ENCODE data around the gene FBLN2. TPM values are rescaled to one million over a fixed set of nuclear protein-coding genes. Genes with fewer than 3 reads are reported as not detected.
A peak's percentile ranks its signal among the peaks of the same experiment; 100 is the strongest.

The FBLN2 gene
- total and polyA plus RNA-seq, 2 of the 13 experiments (the other 11 are each of a cell fraction or from before 2014, with no cell fraction given) = not detected

DNA sequence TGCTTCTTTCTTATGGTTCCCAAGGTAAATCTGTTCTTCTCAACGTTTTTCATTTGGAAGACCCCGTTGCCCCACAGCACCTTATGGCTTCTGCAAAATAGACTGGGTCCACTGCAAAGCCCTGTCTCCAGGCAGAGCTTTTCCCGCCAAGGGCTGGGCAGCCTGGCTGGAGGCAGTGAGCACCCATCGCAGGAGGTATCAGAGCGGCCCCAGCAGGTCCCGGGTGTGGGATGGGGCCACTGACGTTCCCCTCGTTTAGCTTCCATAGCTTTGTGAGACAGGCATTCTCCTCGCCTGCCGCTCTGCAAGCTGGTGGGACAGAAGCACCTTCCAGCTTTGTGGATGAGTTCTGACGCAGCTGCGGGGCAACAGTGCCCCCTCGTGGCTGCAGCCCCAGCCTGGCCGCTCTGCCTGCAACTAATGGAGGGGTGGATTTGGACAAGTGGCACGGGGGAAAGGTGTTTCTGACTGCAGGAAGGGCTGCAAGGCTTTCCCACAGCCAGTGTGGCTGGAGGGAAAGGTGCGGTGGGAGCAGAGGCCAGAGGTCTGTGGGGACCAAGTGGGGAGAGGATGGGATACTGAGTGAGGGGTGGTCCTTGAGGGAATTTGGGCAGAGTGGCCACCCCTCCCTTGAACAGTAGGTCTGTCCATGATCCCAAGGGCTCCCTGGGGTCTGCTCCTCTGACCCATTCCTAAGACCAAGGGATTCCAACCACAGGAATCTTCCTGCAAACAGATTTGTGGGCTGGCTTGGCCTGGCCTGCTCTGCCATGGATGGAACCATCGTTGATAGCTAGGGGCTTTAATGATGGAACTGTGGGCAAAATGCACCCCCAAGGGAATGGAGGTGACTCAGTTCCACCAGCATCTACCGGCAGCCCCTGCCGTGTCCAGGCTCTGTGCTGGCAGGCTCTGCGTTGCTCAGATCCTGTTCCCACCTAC is 99.4 kb downstream of the FBLN2 start (continued):
- TF ChIP-seq, protein P1, sequence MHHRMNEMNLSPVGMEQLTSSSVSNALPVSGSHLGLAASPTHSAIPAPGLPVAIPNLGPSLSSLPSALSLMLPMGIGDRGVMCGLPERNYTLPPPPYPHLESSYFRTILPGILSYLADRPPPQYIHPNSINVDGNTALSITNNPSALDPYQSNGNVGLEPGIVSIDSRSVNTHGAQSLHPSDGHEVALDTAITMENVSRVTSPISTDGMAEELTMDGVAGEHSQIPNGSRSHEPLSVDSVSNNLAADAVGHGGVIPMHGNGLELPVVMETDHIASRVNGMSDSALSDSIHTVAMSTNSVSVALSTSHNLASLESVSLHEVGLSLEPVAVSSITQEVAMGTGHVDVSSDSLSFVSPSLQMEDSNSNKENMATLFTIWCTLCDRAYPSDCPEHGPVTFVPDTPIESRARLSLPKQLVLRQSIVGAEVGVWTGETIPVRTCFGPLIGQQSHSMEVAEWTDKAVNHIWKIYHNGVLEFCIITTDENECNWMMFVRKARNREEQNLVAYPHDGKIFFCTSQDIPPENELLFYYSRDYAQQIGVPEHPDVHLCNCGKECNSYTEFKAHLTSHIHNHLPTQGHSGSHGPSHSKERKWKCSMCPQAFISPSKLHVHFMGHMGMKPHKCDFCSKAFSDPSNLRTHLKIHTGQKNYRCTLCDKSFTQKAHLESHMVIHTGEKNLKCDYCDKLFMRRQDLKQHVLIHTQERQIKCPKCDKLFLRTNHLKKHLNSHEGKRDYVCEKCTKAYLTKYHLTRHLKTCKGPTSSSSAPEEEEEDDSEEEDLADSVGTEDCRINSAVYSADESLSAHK (CRISPR knock-in tag; IDR thresholded peaks at IDR 0.05; ENCODE audit: borderline replicate concordance) = no peak
- TF ChIP-seq ZNF557 (CRISPR knock-in tag; IDR thresholded peaks at IDR 0.05) = no peak
- no peak for TF ChIP-seq TBX2 (CRISPR knock-in tag; IDR thresholded peaks at IDR 0.05; ENCODE audit: borderline replicate concordance)
- peak; percentile 77 for TF ChIP-seq XRCC5 (optimal IDR thresholded peaks at IDR 0.05; ENCODE audit: low read length)
- TF ChIP-seq GTF2F1 (IDR thresholded peaks at IDR 0.05; ENCODE audit: low read length) = no peak
- 0 out of 2 replicates have a peak, but pooled peaks have one; percentile 44 for TF ChIP-seq FOXK2 (IDR thresholded peaks at IDR 0.05)
- TF ChIP-seq ZNF761 (CRISPR knock-in tag; conservative IDR thresholded peaks at IDR 0.05) = no peak
- no peak for TF ChIP-seq ZNF891 (CRISPR knock-in tag; IDR thresholded peaks at IDR 0.05)
- no peak for TF ChIP-seq HHEX (CRISPR knock-in tag; IDR thresholded peaks at IDR 0.05)
- TF ChIP-seq ATAD3A (CRISPR knock-in tag; IDR thresholded peaks at IDR 0.05) = no peak
- TF ChIP-seq ZFP41 (CRISPR knock-in tag; IDR thresholded peaks at IDR 0.05; ENCODE audit: borderline replicate concordance) = no peak
- no peak for TF ChIP-seq ZNF138 (CRISPR knock-in tag; IDR thresholded peaks at IDR 0.05; ENCODE audit: low read depth)
- TF ChIP-seq, protein P2, sequence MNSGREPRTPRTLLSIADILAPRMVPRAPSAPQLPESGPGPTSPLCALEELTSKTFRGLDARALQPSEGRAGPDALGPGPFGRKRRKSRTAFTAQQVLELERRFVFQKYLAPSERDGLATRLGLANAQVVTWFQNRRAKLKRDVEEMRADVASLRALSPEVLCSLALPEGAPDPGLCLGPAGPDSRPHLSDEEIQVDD (CRISPR knock-in tag; IDR thresholded peaks at IDR 0.05; ENCODE audit: borderline replicate concordance) = no peak
- no peak for TF ChIP-seq ZNF264 (CRISPR knock-in tag; IDR thresholded peaks at IDR 0.05)
- no peak for TF ChIP-seq ZSCAN30 (CRISPR knock-in tag; IDR thresholded peaks at IDR 0.05)
- no peak for TF ChIP-seq ZNF484 (CRISPR knock-in tag; IDR thresholded peaks at IDR 0.05; ENCODE audit: borderline replicate concordance, low read depth)
- no peak for TF ChIP-seq BORCS8-MEF2B (CRISPR knock-in tag; IDR thresholded peaks at IDR 0.05)
- TF ChIP-seq, protein P3, sequence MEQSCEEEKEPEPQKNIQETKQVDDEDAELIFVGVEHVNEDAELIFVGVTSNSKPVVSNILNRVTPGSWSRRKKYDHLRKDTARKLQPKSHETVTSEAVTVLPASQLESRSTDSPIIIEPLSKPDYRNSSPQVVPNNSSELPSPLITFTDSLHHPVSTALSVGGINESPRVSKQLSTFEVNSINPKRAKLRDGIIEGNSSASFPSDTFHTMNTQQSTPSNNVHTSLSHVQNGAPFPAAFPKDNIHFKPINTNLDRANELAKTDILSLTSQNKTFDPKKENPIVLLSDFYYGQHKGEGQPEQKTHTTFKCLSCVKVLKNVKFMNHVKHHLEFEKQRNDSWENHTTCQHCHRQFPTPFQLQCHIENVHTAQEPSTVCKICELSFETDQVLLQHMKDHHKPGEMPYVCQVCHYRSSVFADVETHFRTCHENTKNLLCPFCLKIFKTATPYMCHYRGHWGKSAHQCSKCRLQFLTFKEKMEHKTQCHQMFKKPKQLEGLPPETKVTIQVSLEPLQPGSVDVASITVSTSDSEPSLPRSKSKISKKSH (CRISPR knock-in tag; IDR thresholded peaks at IDR 0.05; ENCODE audit: borderline replicate concordance) = no peak
- no peak for TF ChIP-seq ZNF550 (CRISPR knock-in tag; IDR thresholded peaks at IDR 0.05; ENCODE audit: borderline replicate concordance)
- TF ChIP-seq MYNN (CRISPR knock-in tag; IDR thresholded peaks at IDR 0.05; ENCODE audit: low read depth) = no peak
- TF ChIP-seq ZNF441 (CRISPR knock-in tag; IDR thresholded peaks at IDR 0.05; ENCODE audit: borderline replicate concordance) = no peak
- TF ChIP-seq ZNF251 (CRISPR knock-in tag; IDR thresholded peaks at IDR 0.05) = no peak
- TF ChIP-seq, protein P4, sequence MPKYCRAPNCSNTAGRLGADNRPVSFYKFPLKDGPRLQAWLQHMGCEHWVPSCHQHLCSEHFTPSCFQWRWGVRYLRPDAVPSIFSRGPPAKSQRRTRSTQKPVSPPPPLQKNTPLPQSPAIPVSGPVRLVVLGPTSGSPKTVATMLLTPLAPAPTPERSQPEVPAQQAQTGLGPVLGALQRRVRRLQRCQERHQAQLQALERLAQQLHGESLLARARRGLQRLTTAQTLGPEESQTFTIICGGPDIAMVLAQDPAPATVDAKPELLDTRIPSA (CRISPR knock-in tag; IDR thresholded peaks at IDR 0.05; ENCODE audit: borderline replicate concordance) = no peak
- no peak for TF ChIP-seq PLRG1 (conservative IDR thresholded peaks at IDR 0.05)
- no peak for TF ChIP-seq ZNF549 (CRISPR knock-in tag; IDR thresholded peaks at IDR 0.05)
- no peak for TF ChIP-seq MIER2 (CRISPR knock-in tag; IDR thresholded peaks at IDR 0.05)

Measured in HepG2 (cell line).